HEK293T (cell line): Measurements from ENCODE around the gene YJU2.

Experiments used
- ELF4 ChIP-seq: fragments of 450-650 bp; IDR thresholded peaks from 2 replicates; pipeline ENCODE4 v1.6.1; 2017; ENCODE audit warnings: antibody characterized with exemption
- FOXK2 ChIP-seq: fragments of 450-650 bp; IDR thresholded peaks from 2 replicates; pipeline ENCODE4 v1.6.1; 2016; ENCODE audit warnings: mild to moderate bottlenecking
- FOXM1 ChIP-seq: fragments of 450-650 bp; IDR thresholded peaks from 2 replicates; pipeline ENCODE4 v1.6.1; 2017; ENCODE audit warnings: mild to moderate bottlenecking, borderline replicate concordance
- HDGF ChIP-seq: fragments of 450-650 bp; IDR thresholded peaks from 2 replicates; pipeline ENCODE4 v1.6.1; 2017; ENCODE audit warnings: antibody characterized with exemption, borderline replicate concordance
- LEF1 ChIP-seq: fragments of 450-650 bp; IDR thresholded peaks from 2 replicates; pipeline ENCODE4 v1.6.1; 2017; ENCODE audit warnings: mild to moderate bottlenecking, borderline replicate concordance
- NFRKB ChIP-seq: fragments of 450-650 bp; IDR thresholded peaks from 2 replicates; pipeline ENCODE4 v1.6.1; 2016; ENCODE audit warnings: mild to moderate bottlenecking, moderate library complexity
- SP1 ChIP-seq: fragments of 450-650 bp; IDR thresholded peaks from 2 replicates; pipeline ENCODE4 v1.6.1; 2017
- TARDBP ChIP-seq: fragments of 450-650 bp; IDR thresholded peaks from 2 replicates; pipeline ENCODE4 v1.6.1; 2016
- ZNF384 ChIP-seq: fragments of 450-650 bp; IDR thresholded peaks from 2 replicates; pipeline ENCODE4 v1.6.1; 2016
- TF ChIP-seq, protein P1 (sequence below): fragments of 450-650 bp; IDR thresholded peaks from 2 replicates; pipeline ENCODE4 v1.6.1; 2016

DNA sequence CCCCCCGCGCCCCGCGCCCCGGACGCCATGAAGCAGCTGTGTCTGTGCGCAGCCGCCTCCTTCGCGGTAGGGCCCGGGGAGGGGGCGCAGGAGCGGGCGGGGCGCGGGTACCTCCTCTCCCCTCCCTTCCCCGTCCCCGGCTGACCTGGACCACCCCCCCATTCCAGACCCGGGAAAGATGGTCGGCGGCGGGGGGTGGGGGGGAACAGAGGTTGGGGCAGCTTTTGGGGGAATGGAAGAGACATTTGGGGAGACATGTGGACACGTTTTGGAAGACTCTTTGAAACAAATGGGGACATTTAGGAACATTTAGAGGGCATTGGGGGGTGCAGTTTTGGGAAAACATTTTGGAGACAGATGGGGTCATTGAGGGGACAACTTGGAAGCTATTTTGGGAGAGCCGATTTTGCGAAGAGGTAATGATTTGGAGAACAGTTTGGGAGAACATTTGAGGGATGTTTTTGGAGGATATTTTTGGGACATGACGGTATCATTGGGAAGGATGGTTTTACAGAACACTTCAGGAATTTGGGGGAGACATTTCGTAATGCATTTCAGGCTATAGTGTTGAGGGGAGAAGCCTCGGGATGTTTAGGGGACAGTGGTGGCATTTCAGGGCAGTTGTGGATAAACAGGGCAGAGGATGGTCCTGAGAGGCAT is 48.3 kb upstream of the YJU2 start:
- no peak for TF ChIP-seq LEF1
- TF ChIP-seq, protein P1, sequence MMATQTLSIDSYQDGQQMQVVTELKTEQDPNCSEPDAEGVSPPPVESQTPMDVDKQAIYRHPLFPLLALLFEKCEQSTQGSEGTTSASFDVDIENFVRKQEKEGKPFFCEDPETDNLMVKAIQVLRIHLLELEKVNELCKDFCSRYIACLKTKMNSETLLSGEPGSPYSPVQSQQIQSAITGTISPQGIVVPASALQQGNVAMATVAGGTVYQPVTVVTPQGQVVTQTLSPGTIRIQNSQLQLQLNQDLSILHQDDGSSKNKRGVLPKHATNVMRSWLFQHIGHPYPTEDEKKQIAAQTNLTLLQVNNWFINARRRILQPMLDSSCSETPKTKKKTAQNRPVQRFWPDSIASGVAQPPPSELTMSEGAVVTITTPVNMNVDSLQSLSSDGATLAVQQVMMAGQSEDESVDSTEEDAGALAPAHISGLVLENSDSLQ = no peak
- TF ChIP-seq NFRKB = no peak
- TF ChIP-seq FOXM1 = no peak
- no peak for TF ChIP-seq ZNF384
- TF ChIP-seq ELF4 = no peak
- no peak for TF ChIP-seq SP1
- TF ChIP-seq TARDBP = no peak
- no peak for TF ChIP-seq HDGF
- TF ChIP-seq FOXK2 = no peak
